Activated CD4-positive, CD25-positive, alpha-beta regulatory T cell treated with anti-CD3 and anti-CD28 coated beads, Interleukin-2, amount 50 U/mL, for 72 hours (primary cell): Measurements from ENCODE around the gene SDE2.
A peak's percentile ranks its signal among the peaks of the same experiment; 100 is the strongest.
"Not testable (repeated sequence)": the region's sequence is repeated elsewhere in the genome, so short reads cannot be mapped to it uniquely, and the experiment has no call there.

Experiments
- DNase-seq: peaks from one replicate; pipeline ENCODE4 v3.0.0; 2021

Gene SDE2

DNA sequence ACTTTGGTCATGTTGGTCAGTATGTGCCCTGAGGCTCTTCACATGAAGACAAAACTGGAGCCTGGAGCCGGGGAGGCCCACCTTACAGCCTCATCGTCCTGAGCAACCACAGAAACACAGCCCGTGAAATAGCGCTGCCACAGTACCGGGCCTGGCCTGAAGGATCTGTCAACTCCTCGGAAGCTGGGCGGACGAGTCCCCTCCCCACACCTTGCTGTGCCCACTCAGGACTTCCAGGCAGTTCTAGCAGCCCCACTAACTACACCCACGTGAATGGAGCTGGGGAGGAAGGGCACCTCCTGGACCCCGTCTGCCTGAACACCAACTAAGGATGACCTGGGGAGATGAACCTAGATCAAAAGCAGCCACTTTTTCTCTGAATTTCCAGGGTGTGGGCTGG lies 24.7 kb downstream of the SDE2 start:
- no peak for DNase-seq

DNA sequence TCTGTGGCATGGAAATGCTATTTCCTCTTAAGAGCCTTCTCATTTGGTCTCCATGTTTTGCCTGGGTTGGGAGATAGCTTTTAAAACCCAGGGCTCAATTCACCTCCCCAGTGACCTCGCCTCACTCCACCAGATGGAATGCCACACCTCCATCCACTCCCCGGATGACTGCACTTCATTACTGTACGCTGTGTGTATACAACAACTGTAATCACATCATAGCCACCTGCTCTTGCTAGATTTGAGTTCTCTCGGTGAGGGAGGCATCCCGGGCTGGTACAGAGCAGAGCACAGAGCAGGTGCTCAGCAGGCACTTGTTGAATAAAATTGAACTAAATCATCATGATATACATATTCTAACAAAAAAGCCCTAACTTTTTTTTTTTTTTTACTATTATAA lies 26.0 kb downstream of the SDE2 start:
- DNase-seq = no peak

DNA sequence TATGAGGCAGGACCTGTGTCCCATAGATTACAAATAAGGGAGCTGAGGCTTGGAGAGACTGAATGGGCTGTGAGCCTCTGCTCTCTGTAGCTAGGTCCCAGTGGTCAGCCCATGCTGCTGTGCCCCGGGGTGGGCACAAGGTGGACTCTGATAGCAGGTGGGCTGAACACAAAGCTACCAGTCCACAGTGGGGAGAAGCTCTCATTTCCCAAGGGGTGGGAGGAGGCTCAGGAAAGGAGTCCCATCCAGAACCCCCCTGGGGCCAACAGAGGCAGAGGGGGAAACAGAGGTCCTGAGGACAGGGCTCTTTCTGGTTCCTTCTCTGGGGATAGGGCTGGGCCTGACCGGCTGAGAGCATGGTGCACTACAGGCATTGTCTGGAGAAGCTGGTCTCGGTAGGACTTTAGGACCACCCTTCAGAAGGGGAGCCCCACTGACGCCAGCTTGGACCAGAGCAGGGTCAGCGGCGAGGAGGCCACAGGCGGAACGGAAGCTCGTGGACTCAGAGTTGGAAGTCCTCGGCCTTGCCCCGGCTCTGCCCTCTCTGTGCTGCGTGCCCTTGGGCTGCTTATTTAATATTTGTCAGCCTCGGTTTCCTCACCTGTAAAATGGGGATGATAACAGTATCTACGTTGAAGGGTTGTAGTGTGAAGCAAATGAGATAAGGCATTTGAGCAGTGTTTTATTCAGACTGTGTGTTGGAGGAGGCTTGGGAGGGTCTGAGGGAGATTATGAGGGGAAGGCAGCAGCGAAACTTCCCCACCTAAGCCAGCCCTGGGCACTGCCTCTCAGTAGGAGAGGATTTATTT lies 26.6 kb downstream of the SDE2 start:
- DNase-seq = no peak

- not testable (repeated sequence) for DNase-seq
Observed at GRCh38 chr1:225970592-225971157, 28.5 kb downstream of the SDE2 start.

GRCh38 chr1:225969751-225970150 lies 29.4 kb downstream of the SDE2 start:
- not testable (repeated sequence) for DNase-seq

GRCh38 chr1:225965231-225965630 lies 33.9 kb downstream of the SDE2 start:
- DNase-seq = no peak

DNA sequence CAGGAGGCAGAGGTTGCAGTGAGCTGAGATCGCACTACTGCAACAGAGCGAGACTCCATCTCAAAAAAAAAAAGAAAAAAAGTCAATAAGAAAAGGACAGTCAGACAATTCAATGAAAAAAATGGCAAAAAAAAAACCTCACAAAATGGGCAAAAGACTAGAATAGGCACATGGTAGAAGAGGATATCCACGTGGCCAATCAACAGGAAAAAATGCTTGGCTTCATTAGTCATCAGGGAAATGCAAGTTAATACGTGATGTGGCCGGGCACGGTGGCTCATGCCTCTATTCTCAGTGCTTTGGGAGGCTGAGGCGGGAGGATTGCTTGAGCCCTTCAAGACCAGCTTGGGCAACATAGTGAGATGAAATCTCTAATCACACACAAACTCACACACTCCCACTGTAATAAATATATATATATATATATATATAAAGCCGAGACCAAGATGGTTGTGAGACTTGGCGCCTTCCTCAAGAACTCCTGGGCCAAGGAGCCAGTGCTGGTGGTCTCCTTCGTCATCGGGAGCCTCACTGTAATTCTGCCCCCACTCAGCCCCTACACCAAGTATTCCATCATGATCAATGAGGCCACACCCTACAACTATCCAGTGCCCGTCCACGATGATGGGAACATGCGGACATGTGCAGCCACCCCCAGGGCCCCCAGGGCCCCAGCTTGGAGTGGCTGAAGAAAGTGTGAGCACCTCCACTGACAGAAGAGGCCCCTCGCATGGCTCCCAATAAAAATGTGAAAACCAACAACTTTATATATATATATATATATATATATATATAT lies 35.2 kb downstream of the SDE2 start:
- no peak for DNase-seq

GRCh38 chr1:225962440-225962975 lies 36.6 kb downstream of the SDE2 start:
- DNase-seq = peak; percentile 75

GRCh38 chr1:225961659-225962439 lies 37.3 kb downstream of the SDE2 start:
- DNase-seq = no peak

- DNase-seq = no peak
Observed at GRCh38 chr1:225958041-225958440, 41.1 kb downstream of the SDE2 start.

GRCh38 chr1:225954753-225955152 lies 44.4 kb downstream of the SDE2 start:
- no peak for DNase-seq

DNA sequence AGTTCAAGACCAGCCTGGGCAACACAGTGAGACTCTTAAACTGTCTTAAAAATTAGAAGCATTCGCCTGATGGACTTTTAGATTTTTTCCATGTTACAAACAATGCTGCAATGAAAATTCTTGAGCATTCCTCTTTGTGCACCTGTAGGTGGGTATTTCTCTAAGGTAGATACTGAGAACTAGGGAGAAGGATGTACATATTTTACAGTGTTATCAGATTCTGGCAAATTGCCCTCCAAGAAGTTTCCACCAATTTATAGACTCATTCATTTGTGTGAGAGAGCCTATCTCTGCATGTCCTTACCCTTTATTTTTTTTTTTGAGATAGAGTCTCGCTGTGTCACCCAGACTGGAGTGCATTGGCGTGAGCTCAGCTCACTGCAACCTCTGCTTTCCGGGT lies 45.8 kb downstream of the SDE2 start:
- DNase-seq = no peak

- no peak for DNase-seq
Observed at GRCh38 chr1:225950905-225951497, 48.1 kb downstream of the SDE2 start.

GRCh38 chr1:225949041-225949440 lies 50.1 kb downstream of the SDE2 start:
- no peak for DNase-seq

DNA sequence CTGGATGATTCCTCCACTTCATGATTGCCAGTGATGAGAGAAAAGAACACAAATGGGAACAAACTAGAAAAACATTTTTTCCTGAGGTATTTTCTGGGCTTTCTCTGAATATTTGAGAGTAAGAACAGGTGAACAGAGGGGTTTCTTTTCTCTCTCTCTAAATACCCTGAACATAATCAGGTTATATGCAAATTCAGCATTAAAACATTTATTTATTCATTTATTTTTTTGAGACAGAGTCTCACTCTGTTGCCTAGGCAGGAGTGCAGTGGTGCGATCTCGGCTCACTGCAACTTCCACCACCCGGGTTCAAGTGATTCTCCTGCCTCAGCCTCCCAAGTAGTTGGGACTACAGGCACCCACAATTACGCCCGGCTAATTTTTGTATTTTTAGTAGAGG lies 52.3 kb downstream of the SDE2 start:
- DNase-seq = no peak

DNA sequence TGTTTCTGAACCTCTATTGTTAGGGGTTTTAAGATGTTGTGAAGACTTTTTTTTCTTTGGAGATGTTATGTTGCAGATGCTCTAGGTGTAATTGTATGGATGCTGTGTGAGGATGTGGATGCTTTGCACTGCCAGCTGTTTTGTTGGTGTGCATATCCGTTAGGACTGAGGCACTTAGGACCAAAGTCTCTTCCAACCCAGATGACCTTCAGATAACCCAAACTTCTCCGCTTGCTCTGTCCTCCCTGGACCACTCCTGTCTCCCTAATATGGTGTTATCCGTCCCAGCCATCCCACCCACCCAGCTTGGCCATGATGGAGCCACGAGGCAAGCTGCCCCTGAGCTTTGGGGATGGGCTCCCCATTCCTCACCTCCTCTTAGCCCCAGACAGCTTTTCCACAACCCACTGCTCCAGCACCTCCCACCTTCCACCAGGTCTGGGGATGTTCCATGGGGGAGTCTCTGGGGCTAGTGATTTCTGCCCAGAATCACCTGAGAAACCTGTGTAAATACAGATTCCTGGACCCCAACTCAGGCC lies 53.0 kb downstream of the SDE2 start:
- no peak for DNase-seq

DNA sequence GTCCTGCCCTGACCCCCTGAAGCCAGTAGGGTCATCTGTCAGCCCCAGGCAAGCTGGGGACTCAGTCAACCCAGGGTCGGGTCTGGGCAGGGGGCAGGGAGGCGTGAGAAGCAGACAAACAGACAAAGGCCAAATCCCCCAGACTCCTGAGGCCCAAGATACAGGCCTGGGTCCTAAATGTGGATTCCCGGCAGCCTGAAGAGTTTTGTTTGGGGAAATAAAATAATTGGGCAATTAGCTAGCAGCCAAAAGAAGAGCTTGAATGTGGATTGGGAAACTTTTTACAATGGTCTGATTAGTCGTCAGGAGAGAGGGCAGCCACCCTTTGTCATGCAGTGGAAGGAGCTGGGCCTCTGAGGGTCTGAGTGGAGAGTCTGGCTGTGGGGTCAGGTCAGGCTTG lies 53.6 kb downstream of the SDE2 start:
- DNase-seq = no peak

DNA sequence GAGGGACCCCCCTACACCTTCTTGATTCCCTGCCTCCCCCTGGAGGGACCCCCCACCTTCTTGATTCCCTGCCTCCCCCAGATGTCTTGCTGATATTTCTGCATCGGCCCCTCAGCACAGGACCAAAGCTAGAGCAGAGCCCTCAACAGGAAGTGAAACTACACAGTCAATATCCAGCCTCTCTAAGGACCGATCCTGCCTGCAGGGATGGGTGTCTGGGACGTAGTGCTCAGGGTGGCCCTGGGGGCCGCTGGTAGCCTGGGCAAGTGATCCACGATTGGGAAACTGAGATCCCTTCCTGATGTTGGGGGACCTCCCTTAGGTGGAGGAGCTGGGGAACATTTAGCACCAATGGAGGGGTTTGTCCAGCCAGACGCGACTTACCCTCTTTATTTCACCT lies 54.2 kb downstream of the SDE2 start:
- no peak for DNase-seq

DNA sequence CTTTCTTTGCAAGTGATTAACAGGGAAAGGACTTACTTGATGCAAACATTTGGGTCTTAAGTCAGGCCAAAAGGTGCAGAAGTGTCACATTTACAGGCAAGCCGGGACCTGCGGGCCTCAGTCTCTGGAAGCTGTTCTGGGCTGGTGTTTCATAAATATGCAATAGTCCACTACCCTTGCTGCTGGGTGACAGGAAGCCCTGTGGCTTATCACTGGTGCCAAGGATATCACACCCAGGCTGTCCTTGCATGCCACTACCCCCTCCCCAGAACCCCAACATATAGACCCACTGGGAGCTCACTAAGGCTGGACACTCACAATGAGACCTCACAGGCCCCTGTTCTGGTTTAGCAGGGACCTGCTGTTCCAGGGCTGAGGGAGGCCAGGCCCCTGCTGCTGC lies 54.8 kb downstream of the SDE2 start:
- no peak for DNase-seq

DNA sequence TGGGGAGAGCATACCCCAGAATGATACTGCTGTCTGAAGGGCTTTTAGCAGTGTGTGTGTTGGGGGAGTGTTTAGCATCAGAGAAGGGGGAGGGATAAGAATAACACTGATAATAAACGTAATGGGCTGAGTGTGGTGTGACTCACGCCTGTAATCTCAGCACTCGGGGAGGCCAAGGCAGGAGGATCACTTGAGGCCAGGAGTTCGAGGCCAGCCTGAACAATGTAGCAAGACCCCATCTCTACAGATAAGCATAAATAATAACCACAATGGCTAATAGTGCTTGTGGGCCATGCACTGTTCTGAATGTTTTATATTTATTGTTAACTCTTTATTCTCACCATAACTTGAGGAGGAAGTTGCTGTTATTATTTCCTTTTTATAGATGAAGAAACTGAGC lies 55.6 kb downstream of the SDE2 start:
- no peak for DNase-seq

GRCh38 chr1:225942574-225942973 lies 56.6 kb downstream of the SDE2 start:
- no peak for DNase-seq

DNA sequence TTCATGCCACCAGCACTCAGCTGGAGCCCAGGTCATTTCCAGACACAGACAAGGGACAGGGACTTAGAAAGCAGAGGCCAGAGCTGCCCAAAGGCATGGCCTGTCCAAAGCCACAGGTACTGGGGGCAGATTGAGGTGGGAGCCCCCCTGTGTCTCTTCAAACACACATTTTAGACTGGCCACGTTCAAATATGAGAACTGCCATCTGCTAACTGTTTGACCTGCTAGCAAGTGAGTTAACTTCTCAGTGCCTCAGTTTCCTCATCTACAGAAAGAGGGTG lies 57.3 kb downstream of the SDE2 start:
- DNase-seq = no peak
